Measurements from ENCODE around the gene COL20A1.

Gene COL20A1

GRCh38 chr20:63364801-63365585, 72.0 kb downstream of the COL20A1 start:
- DNase-seq: no peak

- no peak for DNase-seq
Observed at GRCh38 chr20:63365601-63366389, 72.8 kb downstream of the COL20A1 start.

- no peak for DNase-seq
Observed at GRCh38 chr20:63366390-63367365, 73.7 kb downstream of the COL20A1 start.

GRCh38 chr20:63367446-63368055, 74.6 kb downstream of the COL20A1 start:
- DNase-seq: no peak

GRCh38 chr20:63368151-63368550, 75.2 kb downstream of the COL20A1 start:
- DNase-seq: no peak

- DNase-seq: no peak
Observed at GRCh38 chr20:63369024-63369530, 76.1 kb downstream of the COL20A1 start.

GRCh38 chr20:63369724-63370617, 77.0 kb downstream of the COL20A1 start:
- no peak for DNase-seq

- no peak for DNase-seq
Observed at GRCh38 chr20:63370618-63371187, 77.7 kb downstream of the COL20A1 start.

- DNase-seq: no peak
Observed at GRCh38 chr20:63371291-63371865, 78.4 kb downstream of the COL20A1 start.

GRCh38 chr20:63372971-63373885, 80.2 kb downstream of the COL20A1 start:
- DNase-seq: no peak

GRCh38 chr20:63373996-63374395, 81.0 kb downstream of the COL20A1 start:
- DNase-seq: no peak

- DNase-seq: no peak
Observed at GRCh38 chr20:63374504-63374903, 81.5 kb downstream of the COL20A1 start.

GRCh38 chr20:63375438-63375837, 82.5 kb downstream of the COL20A1 start:
- no peak for DNase-seq

GRCh38 chr20:63376283-63377250, 83.6 kb downstream of the COL20A1 start:
- no peak for DNase-seq

GRCh38 chr20:63377256-63377941, 84.4 kb downstream of the COL20A1 start:
- no peak for DNase-seq

- DNase-seq: no peak
Observed at GRCh38 chr20:63377951-63378381, 85.0 kb downstream of the COL20A1 start.

GRCh38 chr20:63378626-63379025, 85.6 kb downstream of the COL20A1 start:
- no peak for DNase-seq
